GM21786 (cell line): Measurements from ENCODE around the gene WDFY3.

Experiments used
- ATAC-seq: cut with Tn5 transposase; IDR thresholded peaks from one replicate; pipeline ENCODE4 v1.9.1; 2021; ENCODE audit not compliant: unreplicated experiment

The WDFY3 gene

GRCh38 chr4:84634961-84635360 lies 331.5 kb downstream of the WDFY3 start:
- no peak for ATAC-seq

GRCh38 chr4:84632092-84632491 lies 334.4 kb downstream of the WDFY3 start:
- ATAC-seq, result no peak

GRCh38 chr4:84631573-84631972 lies 334.9 kb downstream of the WDFY3 start:
- no peak for ATAC-seq

GRCh38 chr4:84626673-84627072 lies 339.8 kb downstream of the WDFY3 start:
- ATAC-seq, result no peak

- ATAC-seq, result no peak
These were observed 342.8 kb downstream of the WDFY3 start for GRCh38 chr4:84623661-84624060.

- no peak for ATAC-seq
These were observed 343.5 kb downstream of the WDFY3 start for GRCh38 chr4:84622959-84623358.
